ENCODE data around the gene MAST2.

GRCh38 chr1:45972621-45973020 is 169.2 kb downstream of the MAST2 start:
- TF ChIP-seq, protein P1, sequence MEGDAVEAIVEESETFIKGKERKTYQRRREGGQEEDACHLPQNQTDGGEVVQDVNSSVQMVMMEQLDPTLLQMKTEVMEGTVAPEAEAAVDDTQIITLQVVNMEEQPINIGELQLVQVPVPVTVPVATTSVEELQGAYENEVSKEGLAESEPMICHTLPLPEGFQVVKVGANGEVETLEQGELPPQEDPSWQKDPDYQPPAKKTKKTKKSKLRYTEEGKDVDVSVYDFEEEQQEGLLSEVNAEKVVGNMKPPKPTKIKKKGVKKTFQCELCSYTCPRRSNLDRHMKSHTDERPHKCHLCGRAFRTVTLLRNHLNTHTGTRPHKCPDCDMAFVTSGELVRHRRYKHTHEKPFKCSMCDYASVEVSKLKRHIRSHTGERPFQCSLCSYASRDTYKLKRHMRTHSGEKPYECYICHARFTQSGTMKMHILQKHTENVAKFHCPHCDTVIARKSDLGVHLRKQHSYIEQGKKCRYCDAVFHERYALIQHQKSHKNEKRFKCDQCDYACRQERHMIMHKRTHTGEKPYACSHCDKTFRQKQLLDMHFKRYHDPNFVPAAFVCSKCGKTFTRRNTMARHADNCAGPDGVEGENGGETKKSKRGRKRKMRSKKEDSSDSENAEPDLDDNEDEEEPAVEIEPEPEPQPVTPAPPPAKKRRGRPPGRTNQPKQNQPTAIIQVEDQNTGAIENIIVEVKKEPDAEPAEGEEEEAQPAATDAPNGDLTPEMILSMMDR (conservative IDR thresholded peaks at IDR 0.05; ENCODE audit: low read length), result no peak
- TF ChIP-seq EZH2phosphoT487 (IDR thresholded peaks at IDR 0.05; ENCODE audit: borderline replicate concordance), result no peak

All from Loucy (cell line).